T-cell (primary cell): ENCODE results near the gene FAM184A. TPM values are rescaled to one million over a fixed set of nuclear protein-coding genes. Genes with fewer than 3 reads are reported as not detected.

Source experiments
- ATAC-seq, 4 experiments: fragments of 200-7000 bp in 3 of 4; fragments of 150-1000 bp in 1 of 4; cut with Tn5 transposase; replicated peaks in 1 of 4; 1 replicate in 3 of 4; 2 replicates in 1 of 4; pipeline ENCODE4 v1.10.0; 2021; ENCODE audit warnings: moderate library complexity in 3 of 4, mild to moderate bottlenecking in 2 of 4, moderate number of reproducible peaks in 1 of 4
- CTCF ChIA-PET, 2 donors: fragments of 300-600 bp; sonication (Branson Sonifier 250); formaldehyde crosslinking; loops; one replicate each; lab custom pipeline; 2022; ENCODE audit warnings: antibody characterized with exemption in 2 of 2; lab: Charles Lee
- POLR2A ChIA-PET, 2 donors: fragments of 300-600 bp; sonication (Branson Sonifier 250); formaldehyde crosslinking; loops; one replicate each; lab custom pipeline; 2022; ENCODE audit warnings: antibody characterized with exemption in 2 of 2; lab: Charles Lee
- DNase-seq, 35 experiments: peaks; one replicate each; pipeline versions ENCODE4 v3.0.0 to v3.0.0-alpha.2; 2013 to 2023
- H3K27ac ChIP-seq: one replicate; pipeline ENCODE4 v1.5.1; 2013; ENCODE audit warnings: low read length
- H3K27me3 ChIP-seq, 2 experiments: replicated peaks in 1 of 2; 1 replicate in 1 of 2; 2 replicates in 1 of 2; pipeline versions ENCODE4 v1.6.1 to v1.7.0; 2013; ENCODE audit warnings: low read length in 1 of 2, mixed read lengths in 1 of 2; ENCODE audit not compliant: control insufficient read depth in 2 of 2, insufficient read depth in 2 of 2; ENCODE audit errors: extremely low read depth in 1 of 2
- H3K36me3 ChIP-seq, 2 donors: 1 replicate in 1 of 2; 2 replicates in 1 of 2; pipeline versions ENCODE4 v1.6.1 to v1.7.0; 2013; ENCODE audit warnings: low read length in 1 of 2; ENCODE audit not compliant: control insufficient read depth in 2 of 2, insufficient read depth in 1 of 2; ENCODE audit errors: extremely low read depth in 1 of 2
- H3K4me1 ChIP-seq, 2 experiments: 1 replicate in 1 of 2; 2 replicates in 1 of 2; pipeline versions ENCODE4 v1.6.1 to v1.7.0; 2013; ENCODE audit warnings: low read length in 2 of 2, mixed read lengths in 1 of 2; ENCODE audit not compliant: insufficient read depth in 2 of 2, control insufficient read depth in 1 of 2; ENCODE audit errors: extremely low read depth in 1 of 2
- H3K4me3 ChIP-seq, 2 donors: 1 replicate in 1 of 2; 2 replicates in 1 of 2; pipeline versions ENCODE4 v1.5.1 to v1.7.0; 2013; ENCODE audit warnings: mild to moderate bottlenecking in 2 of 2, low read length in 1 of 2, moderate library complexity in 1 of 2; ENCODE audit not compliant: control insufficient read depth in 1 of 2; ENCODE audit errors: extremely low read depth in 1 of 2
- H3K9me3 ChIP-seq: 2 replicates; pipeline ENCODE4 v1.7.0; 2013
- H3K27ac Mint-ChIP-seq, 2 donors: one replicate each; pipeline ENCODE4 v1.8.0; 2020 to 2021; ENCODE audit warnings: mild to moderate bottlenecking in 2 of 2, mixed read lengths in 2 of 2
- H3K27me3 Mint-ChIP-seq, 2 donors: one replicate each; pipeline ENCODE4 v1.8.0; 2021 to 2022; ENCODE audit warnings: mixed read lengths in 2 of 2
- H3K36me3 Mint-ChIP-seq: one replicate; pipeline ENCODE4 v1.8.0; 2021; ENCODE audit warnings: mixed read lengths
- H3K4me1 Mint-ChIP-seq, 3 donors: one replicate each; pipeline ENCODE4 v1.8.0; 2020 to 2022; ENCODE audit warnings: mixed read lengths in 3 of 3, mild to moderate bottlenecking in 1 of 3
- H3K4me3 Mint-ChIP-seq, 3 donors: one replicate each; pipeline ENCODE4 v1.8.0; 2020 to 2022; ENCODE audit warnings: mild to moderate bottlenecking in 3 of 3, mixed read lengths in 3 of 3, moderate library complexity in 3 of 3
- H3K9me3 Mint-ChIP-seq, 3 donors: one replicate each; pipeline ENCODE4 v1.8.0; 2020 to 2022; ENCODE audit warnings: mixed read lengths in 3 of 3
- WGBS: methylation state at CpG from one replicate; pipeline ENCODE4 v1.1.5; 2013; ENCODE audit warnings: missing lambda C conversion rate; ENCODE audit not compliant: insufficient coverage; 5-methylcytosine and 5-hydroxymethylcytosine counted together
- total RNA-seq, 35 experiments: library from RNA in 6 of 35; stranded (reverse) in 6 of 35; fragments of 120-200 nt in 1 of 35; gene quantifications; one replicate each; pipeline versions ENCODE4 v1.2.1 to v1.2.4 and lab custom pipeline; 2013 to 2026

FAM184A gene
- total RNA-seq, 5 donors from 2014 or later (not counting 1 experiment from before 2014, with no cell fraction given), result 3.6 to 6.4 (median 5.1) TPM

- Mint-ChIP-seq H3K27me3 (no peaks in the 10 kb centered on the region), H3K4me1 (peaks cover 5 to 11% (median 8%) of the 10 kb centered on the region in 3 donors), H3K4me3 (no peak overlapping the region), H3K27ac (no peak overlapping the region), H3K9me3 (no peaks in the 10 kb centered on the region), H3K36me3 (peaks cover 5% of the 10 kb centered on the region)
- ATAC-seq (no peak), DNase-seq (no peak)
- Histone ChIP-seq H3K4me3 (no peak overlapping the region), H3K36me3 (no peaks in the 10 kb centered on the region), H3K27ac (no peak overlapping the region), H3K27me3 (no peaks in the 10 kb centered on the region), H3K9me3 (no peaks in the 10 kb centered on the region), H3K4me1 (no peaks in the 10 kb centered on the region)
- POLR2A ChIA-PET, result no interaction called here
- CTCF ChIA-PET, result interaction anchor here in 1 of 2 donors (0.6 kb wide), 1 partner anchor 238 kb away, joined by 9 read pairs; no protein-coding TSS in a partner anchor
- no CpG with 5 or more reads among the region's 4 CpGs for WGBS
Measured at GRCh38 chr6:118996289-118996820, 82.1 kb downstream of the FAM184A start.

- DNase-seq, result no peak
- CTCF ChIA-PET, result no interaction called here
- H3K27ac Mint-ChIP-seq, result no peak overlapping the region
- 94% methylated on average over 3 of the region's 3 CpGs for WGBS
- H3K27me3 Mint-ChIP-seq, result no peaks in the 10 kb centered on the region
- H3K4me3 Mint-ChIP-seq, result no peak overlapping the region
- H3K9me3 Mint-ChIP-seq, result no peaks in the 10 kb centered on the region
- no peaks in the 10 kb centered on the region for H3K4me1 ChIP-seq
- H3K9me3 ChIP-seq, result no peaks in the 10 kb centered on the region
- no peaks in the 10 kb centered on the region for H3K36me3 ChIP-seq
- H3K4me3 ChIP-seq, result no peak overlapping the region
- no peak for ATAC-seq
- no peaks in the 10 kb centered on the region for H3K27me3 ChIP-seq
- POLR2A ChIA-PET, result no interaction called here
- H3K36me3 Mint-ChIP-seq, result peaks cover 5% of the 10 kb centered on the region
- no peak overlapping the region for H3K27ac ChIP-seq
- peaks cover 5 to 11% (median 8%) of the 10 kb centered on the region in 3 donors for H3K4me1 Mint-ChIP-seq
Measured at GRCh38 chr6:118993803-118994251, 84.6 kb downstream of the FAM184A start.

- peaks cover 2% of the 10 kb centered on the region for H3K36me3 Mint-ChIP-seq
- H3K27me3 Mint-ChIP-seq, result no peaks in the 10 kb centered on the region
- peaks cover 5 to 7% (median 6%) of the 10 kb centered on the region in 3 donors for H3K4me1 Mint-ChIP-seq
- WGBS, result no CpG with 5 or more reads among the region's 1 CpG
- H3K27ac ChIP-seq, result no peak overlapping the region
- no peaks in the 10 kb centered on the region for H3K9me3 Mint-ChIP-seq
- no peak overlapping the region for H3K4me3 Mint-ChIP-seq
- H3K27me3 ChIP-seq, result no peaks in the 10 kb centered on the region
- H3K9me3 ChIP-seq, result no peaks in the 10 kb centered on the region
- POLR2A ChIA-PET, result no interaction called here
- CTCF ChIA-PET, result no interaction called here
- no peak overlapping the region for H3K4me3 ChIP-seq
- no peak for ATAC-seq
- H3K36me3 ChIP-seq, result no peaks in the 10 kb centered on the region
- no peak overlapping the region for H3K27ac Mint-ChIP-seq
- no peaks in the 10 kb centered on the region for H3K4me1 ChIP-seq
- no peak for DNase-seq
Measured at GRCh38 chr6:118993358-118993757, 85.1 kb downstream of the FAM184A start.

DNA sequence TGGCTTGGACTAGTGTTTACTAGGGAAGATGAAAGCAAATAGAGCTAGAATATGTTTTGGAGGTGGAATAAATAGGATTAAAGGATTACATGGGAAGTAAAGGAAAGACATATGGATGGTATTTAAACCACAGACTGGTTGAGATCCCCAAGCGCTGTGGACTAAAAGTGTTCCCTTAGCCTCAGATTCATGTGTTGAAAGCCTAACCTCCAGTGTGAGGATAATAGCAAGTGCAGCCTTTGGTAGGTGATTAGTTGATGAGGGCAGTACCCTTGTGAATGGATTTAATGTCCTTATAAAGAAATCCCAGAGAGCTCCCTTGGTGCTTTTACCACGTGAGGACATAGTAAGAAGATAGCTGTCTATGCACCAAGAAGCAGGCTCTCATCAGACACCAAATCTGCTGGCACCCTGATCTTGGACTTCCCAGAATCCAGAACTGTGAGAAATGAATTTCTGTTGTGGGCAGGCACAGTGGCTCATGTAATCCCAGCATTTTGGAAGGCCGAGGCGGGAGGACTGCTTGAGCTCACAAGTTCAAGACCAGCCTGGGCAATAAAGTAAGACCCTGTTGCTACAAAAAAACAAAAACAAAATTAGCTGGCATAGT is 86.2 kb downstream of the FAM184A start:
- ChIA-PET CTCF (interaction anchor here (0.6 to 0.7 kb wide), 2 partner anchors 122 to 751 kb away, joined by 3 to 4 read pairs; no protein-coding TSS in a partner anchor), POLR2A (interaction anchor here in 1 of 2 donors (0.6 kb wide), 1 partner anchor 221 kb away, joined by 3 read pairs; no protein-coding TSS in a partner anchor)
- Histone ChIP-seq H3K27ac (no peak overlapping the region), H3K27me3 (no peaks in the 10 kb centered on the region), H3K9me3 (no peaks in the 10 kb centered on the region), H3K4me3 (no peak overlapping the region), H3K4me1 (no peaks in the 10 kb centered on the region), H3K36me3 (no peaks in the 10 kb centered on the region)
- no peak for DNase-seq
- no peaks in the 10 kb centered on the region for H3K36me3 Mint-ChIP-seq
- 94% methylated on average over 4 of the region's 4 CpGs for WGBS
- no peak for ATAC-seq
- no peaks in the 10 kb centered on the region for H3K9me3 Mint-ChIP-seq
- no peak overlapping the region for H3K4me3 Mint-ChIP-seq
- no peaks in the 10 kb centered on the region for H3K4me1 Mint-ChIP-seq
- H3K27me3 Mint-ChIP-seq, result no peaks in the 10 kb centered on the region
- no peak overlapping the region for H3K27ac Mint-ChIP-seq

DNA sequence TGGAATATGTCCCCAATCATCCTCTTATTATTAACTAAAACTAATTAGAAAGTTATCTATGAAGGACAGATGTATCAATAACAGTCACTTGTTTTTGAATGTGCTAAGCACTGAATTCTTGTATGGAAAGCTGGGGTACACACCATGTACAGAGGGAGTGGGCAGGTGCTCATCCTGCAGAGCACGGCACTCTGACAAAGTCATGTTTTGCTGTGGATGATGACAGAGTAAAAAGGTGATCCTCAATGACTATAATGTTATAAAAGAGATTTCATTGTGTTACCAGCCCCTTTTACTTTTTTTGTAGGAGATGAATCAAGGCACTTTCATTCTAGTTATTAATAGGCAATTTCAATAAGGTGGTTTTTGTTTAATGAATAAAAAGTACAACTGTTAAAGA is 92.2 kb downstream of the FAM184A start:
- Mint-ChIP-seq H3K4me1 (no peaks in the 10 kb centered on the region), H3K4me3 (no peak overlapping the region), H3K27me3 (no peaks in the 10 kb centered on the region), H3K9me3 (no peaks in the 10 kb centered on the region), H3K36me3 (no peaks in the 10 kb centered on the region), H3K27ac (no peak overlapping the region)
- ChIA-PET POLR2A (no interaction called here), CTCF (no interaction called here)
- ATAC-seq, result no peak
- WGBS, result no CpG with 5 or more reads among the region's 1 CpG
- Histone ChIP-seq H3K4me3 (no peak overlapping the region), H3K27me3 (no peaks in the 10 kb centered on the region), H3K36me3 (no peaks in the 10 kb centered on the region), H3K4me1 (no peaks in the 10 kb centered on the region), H3K9me3 (no peaks in the 10 kb centered on the region), H3K27ac (no peak overlapping the region)
- DNase-seq, result no peak

GRCh38 chr6:118985123-118985830 is 93.2 kb downstream of the FAM184A start:
- H3K4me3 ChIP-seq, result no peak overlapping the region
- no peaks in the 10 kb centered on the region for H3K27me3 ChIP-seq
- Mint-ChIP-seq H3K4me1 (no peaks in the 10 kb centered on the region), H3K4me3 (no peak overlapping the region), H3K36me3 (no peaks in the 10 kb centered on the region), H3K9me3 (no peaks in the 10 kb centered on the region), H3K27ac (no peak overlapping the region), H3K27me3 (no peaks in the 10 kb centered on the region)
- no peak overlapping the region for H3K27ac ChIP-seq
- CTCF ChIA-PET, result no interaction called here
- DNase-seq (no peak), ATAC-seq (no peak)
- POLR2A ChIA-PET, result no interaction called here
- H3K36me3 ChIP-seq, result no peaks in the 10 kb centered on the region
- H3K4me1 ChIP-seq, result no peaks in the 10 kb centered on the region
- H3K9me3 ChIP-seq, result no peaks in the 10 kb centered on the region
- WGBS, result no CpG with 5 or more reads among the region's 3 CpGs
